WTC11 (cell line): ENCODE measurements around the gene GRIA4. TPM values are rescaled to one million over a fixed set of nuclear protein-coding genes. Genes with fewer than 3 reads are reported as not detected.

Source experiments
- ATAC-seq: fragments of 200-7000 bp; cut with Tn5 transposase; 2 replicates; pipeline ENCODE4 v1.10.0; 2021; ENCODE audit warnings: mild to moderate bottlenecking, moderate library complexity
- CTCF ChIA-PET: fragments of 300-600 bp; sonication (Branson Sonifier 250); formaldehyde crosslinking; loops from one replicate; lab custom pipeline; 2021; ENCODE audit warnings: antibody characterized with exemption; lab: Charles Lee
- POLR2A ChIA-PET: fragments of 350-600 bp; sonication (Branson Sonifier 250); formaldehyde crosslinking; loops from one replicate; lab custom pipeline; 2021; ENCODE audit warnings: antibody characterized with exemption; lab: Charles Lee
- DNase-seq: peaks from one replicate; pipeline ENCODE4 v3.0.0; 2021; ENCODE audit warnings: low spot score
- H3K27ac Mint-ChIP-seq: 2 replicates; pipeline ENCODE4 v1.8.0; 2021; ENCODE audit warnings: mixed read lengths
- H3K27me3 Mint-ChIP-seq: 2 replicates; pipeline ENCODE4 v1.8.0; 2021; ENCODE audit warnings: low read depth, mild to moderate bottlenecking, moderate library complexity, mixed read lengths
- H3K36me3 Mint-ChIP-seq: 2 replicates; pipeline ENCODE4 v1.8.0; 2021; ENCODE audit warnings: mixed read lengths
- H3K4me1 Mint-ChIP-seq: 2 replicates; pipeline ENCODE4 v1.8.0; 2022; ENCODE audit warnings: mixed read lengths
- H3K4me3 Mint-ChIP-seq: 2 replicates; pipeline ENCODE4 v1.8.0; 2021; ENCODE audit warnings: mild to moderate bottlenecking, moderate library complexity, mixed read lengths
- H3K9me3 Mint-ChIP-seq: 2 replicates; pipeline ENCODE4 v1.8.0; 2021; ENCODE audit warnings: mixed read lengths
- CREM ChIP-seq: sonication (generic); formaldehyde crosslinking; IDR thresholded peaks from 2 replicates; pipeline ENCODE4 v1.8.1; 2022; ENCODE audit warnings: mild to moderate bottlenecking, missing genetic modification reagents, moderate library complexity
- E2F1 ChIP-seq: sonication (generic); formaldehyde crosslinking; IDR thresholded peaks from 2 replicates; pipeline ENCODE4 v1.8.0; 2022; ENCODE audit warnings: mild to moderate bottlenecking, missing genetic modification reagents
- ERG ChIP-seq: fragments of 250-450 bp; sonication (Bioruptor Pico); IDR thresholded peaks from 2 replicates; pipeline ENCODE4 v1.8.0; 2021; ENCODE audit warnings: mild to moderate bottlenecking
- FOXP1 ChIP-seq: sonication (generic); formaldehyde crosslinking; IDR thresholded peaks from 2 replicates; pipeline ENCODE4 v1.8.0; 2022; ENCODE audit warnings: missing genetic modification reagents, mild to moderate bottlenecking, moderate library complexity, borderline replicate concordance
- GABPB1 ChIP-seq: sonication (generic); formaldehyde crosslinking; IDR thresholded peaks from 2 replicates; pipeline ENCODE4 v1.8.1; 2023; ENCODE audit warnings: mild to moderate bottlenecking, missing genetic modification reagents
- GRHL2 ChIP-seq: fragments of 250-450 bp; sonication (Bioruptor Pico); IDR thresholded peaks from 2 replicates; pipeline ENCODE4 v1.8.0; 2022; ENCODE audit warnings: mild to moderate bottlenecking, moderate library complexity; ENCODE audit not compliant: insufficient replicate concordance, severe bottlenecking
- GTF2I ChIP-seq: fragments of 250-450 bp; sonication (Bioruptor Pico); conservative IDR thresholded peaks from 2 replicates; pipeline ENCODE4 v1.4.0; 2021; ENCODE audit warnings: mild to moderate bottlenecking
- JUN ChIP-seq: sonication (generic); formaldehyde crosslinking; IDR thresholded peaks from 2 replicates; pipeline ENCODE4 v1.8.0; 2023; ENCODE audit warnings: mild to moderate bottlenecking, missing genetic modification reagents
- NFATC4 ChIP-seq: fragments of 250-450 bp; sonication (Bioruptor Pico); IDR thresholded peaks from 2 replicates; pipeline ENCODE4 v1.9.0; 2021; ENCODE audit warnings: mild to moderate bottlenecking
- NR2C2 ChIP-seq: sonication (generic); formaldehyde crosslinking; IDR thresholded peaks from 2 replicates; pipeline ENCODE4 v1.8.0; 2022; ENCODE audit warnings: mild to moderate bottlenecking, missing genetic modification reagents
- SP1 ChIP-seq: sonication (generic); formaldehyde crosslinking; conservative IDR thresholded peaks from 2 replicates; pipeline ENCODE4 v1.8.1; 2022; ENCODE audit warnings: missing genetic modification reagents
- TCF7 ChIP-seq: sonication (generic); formaldehyde crosslinking; IDR thresholded peaks from 2 replicates; pipeline ENCODE4 v1.8.0; 2022; ENCODE audit warnings: mild to moderate bottlenecking, low read depth, missing genetic modification reagents, moderate library complexity
- TP53 ChIP-seq: sonication (generic); formaldehyde crosslinking; IDR thresholded peaks from 2 replicates; pipeline ENCODE4 v1.8.1; 2023; ENCODE audit warnings: mild to moderate bottlenecking, missing genetic modification reagents
- ZBTB21 ChIP-seq: sonication (generic); formaldehyde crosslinking; IDR thresholded peaks from 2 replicates; pipeline ENCODE4 v1.8.1; 2023; ENCODE audit warnings: mild to moderate bottlenecking, missing genetic modification reagents, borderline replicate concordance
- ZNF121 ChIP-seq: sonication (generic); formaldehyde crosslinking; IDR thresholded peaks from 2 replicates; pipeline ENCODE4 v1.8.0; 2023; ENCODE audit warnings: missing genetic modification reagents
- ZNF232 ChIP-seq: sonication (generic); formaldehyde crosslinking; IDR thresholded peaks from 2 replicates; pipeline ENCODE4 v1.8.0; 2022; ENCODE audit warnings: mild to moderate bottlenecking, missing genetic modification reagents
- ZNF263 ChIP-seq: sonication (generic); formaldehyde crosslinking; IDR thresholded peaks from 2 replicates; pipeline ENCODE4 v1.8.1; 2022; ENCODE audit warnings: low read depth, mild to moderate bottlenecking, moderate library complexity, missing genetic modification reagents
- ZNF416 ChIP-seq: fragments of 250-450 bp; sonication (Bioruptor Pico); IDR thresholded peaks from 2 replicates; pipeline ENCODE4 v1.9.0; 2021; ENCODE audit warnings: mild to moderate bottlenecking, inconsistent platforms
- ZSCAN18 ChIP-seq: fragments of 250-450 bp; sonication (Bioruptor Pico); IDR thresholded peaks from 2 replicates; pipeline ENCODE4 v2.1.2; 2022; ENCODE audit warnings: mild to moderate bottlenecking, moderate library complexity
- total RNA-seq: library from RNA; stranded (reverse); gene quantifications from 3 replicates; pipeline ENCODE4 v1.2.3, GENCODE V29; 2021
- TF ChIP-seq, protein P1 (sequence below): sonication (generic); formaldehyde crosslinking; IDR thresholded peaks from 2 replicates; pipeline ENCODE4 v1.8.1; 2022; ENCODE audit warnings: mild to moderate bottlenecking, missing genetic modification reagents, moderate library complexity, borderline replicate concordance
- TF ChIP-seq, protein P2 (sequence below): sonication (generic); formaldehyde crosslinking; IDR thresholded peaks from 2 replicates; pipeline ENCODE4 v1.8.1; 2022; ENCODE audit warnings: missing genetic modification reagents, borderline replicate concordance
- TF ChIP-seq, protein P3 (sequence below): sonication (generic); formaldehyde crosslinking; IDR thresholded peaks from 2 replicates; pipeline ENCODE4 v1.8.1; 2023; ENCODE audit warnings: mild to moderate bottlenecking, missing genetic modification reagents

The GRIA4 gene
- total RNA-seq, 1 experiment from 2014 or later, result 11.4 TPM

DNA sequence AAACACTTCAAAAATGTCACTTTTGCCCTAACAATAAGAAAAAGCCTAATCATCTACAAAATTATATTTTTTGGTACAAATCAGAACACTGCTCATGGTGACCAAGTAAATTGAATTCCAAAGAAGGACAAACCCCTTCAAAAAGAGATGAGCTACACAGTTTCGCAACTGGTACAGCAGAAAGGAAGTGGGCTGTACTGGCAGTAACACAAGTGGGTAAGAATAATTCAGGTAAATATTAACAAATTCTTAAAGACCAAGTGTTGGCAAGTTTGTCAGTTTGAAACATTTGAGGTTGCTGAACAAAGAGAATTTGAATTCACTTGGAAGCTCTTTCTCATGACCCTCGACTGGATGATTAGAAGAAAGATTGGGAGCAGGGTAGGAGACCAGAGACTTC lies 376.7 kb downstream of the GRIA4 start:
- H3K4me3 Mint-ChIP-seq, result no peak overlapping the region
- H3K4me1 Mint-ChIP-seq, result peaks cover 10% of the 10 kb centered on the region
- no peaks in the 10 kb centered on the region for H3K36me3 Mint-ChIP-seq
- POLR2A ChIA-PET, result no interaction called here
- TF ChIP-seq, protein P1, sequence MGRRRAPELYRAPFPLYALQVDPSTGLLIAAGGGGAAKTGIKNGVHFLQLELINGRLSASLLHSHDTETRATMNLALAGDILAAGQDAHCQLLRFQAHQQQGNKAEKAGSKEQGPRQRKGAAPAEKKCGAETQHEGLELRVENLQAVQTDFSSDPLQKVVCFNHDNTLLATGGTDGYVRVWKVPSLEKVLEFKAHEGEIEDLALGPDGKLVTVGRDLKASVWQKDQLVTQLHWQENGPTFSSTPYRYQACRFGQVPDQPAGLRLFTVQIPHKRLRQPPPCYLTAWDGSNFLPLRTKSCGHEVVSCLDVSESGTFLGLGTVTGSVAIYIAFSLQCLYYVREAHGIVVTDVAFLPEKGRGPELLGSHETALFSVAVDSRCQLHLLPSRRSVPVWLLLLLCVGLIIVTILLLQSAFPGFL (CRISPR knock-in tag), result no peak
- no peak for TF ChIP-seq TP53 (CRISPR knock-in tag)
- no peak for TF ChIP-seq ZNF121
- TF ChIP-seq ZNF232, result no peak
- TF ChIP-seq ERG (CRISPR knock-in tag), result no peak
- no peak for TF ChIP-seq NR2C2 (CRISPR knock-in tag)
- TF ChIP-seq, protein P2, sequence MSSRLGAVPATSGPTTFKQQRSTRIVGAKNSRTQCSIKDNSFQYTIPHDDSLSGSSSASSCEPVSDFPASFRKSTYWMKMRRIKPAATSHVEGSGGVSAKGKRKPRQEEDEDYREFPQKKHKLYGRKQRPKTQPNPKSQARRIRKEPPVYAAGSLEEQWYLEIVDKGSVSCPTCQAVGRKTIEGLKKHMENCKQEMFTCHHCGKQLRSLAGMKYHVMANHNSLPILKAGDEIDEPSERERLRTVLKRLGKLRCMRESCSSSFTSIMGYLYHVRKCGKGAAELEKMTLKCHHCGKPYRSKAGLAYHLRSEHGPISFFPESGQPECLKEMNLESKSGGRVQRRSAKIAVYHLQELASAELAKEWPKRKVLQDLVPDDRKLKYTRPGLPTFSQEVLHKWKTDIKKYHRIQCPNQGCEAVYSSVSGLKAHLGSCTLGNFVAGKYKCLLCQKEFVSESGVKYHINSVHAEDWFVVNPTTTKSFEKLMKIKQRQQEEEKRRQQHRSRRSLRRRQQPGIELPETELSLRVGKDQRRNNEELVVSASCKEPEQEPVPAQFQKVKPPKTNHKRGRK (CRISPR knock-in tag), result no peak
- TF ChIP-seq ZBTB21, result no peak
- no peak for TF ChIP-seq GRHL2 (CRISPR knock-in tag)
- H3K27ac Mint-ChIP-seq, result no peak overlapping the region
- CTCF ChIA-PET, result no interaction called here
- 0 out of 2 replicates have a peak, but pooled peaks cover 3% of the 10 kb centered on the region for H3K9me3 Mint-ChIP-seq
- DNase-seq, result no peak
- no peaks in the 10 kb centered on the region for H3K27me3 Mint-ChIP-seq
- no peak for ATAC-seq

DNA sequence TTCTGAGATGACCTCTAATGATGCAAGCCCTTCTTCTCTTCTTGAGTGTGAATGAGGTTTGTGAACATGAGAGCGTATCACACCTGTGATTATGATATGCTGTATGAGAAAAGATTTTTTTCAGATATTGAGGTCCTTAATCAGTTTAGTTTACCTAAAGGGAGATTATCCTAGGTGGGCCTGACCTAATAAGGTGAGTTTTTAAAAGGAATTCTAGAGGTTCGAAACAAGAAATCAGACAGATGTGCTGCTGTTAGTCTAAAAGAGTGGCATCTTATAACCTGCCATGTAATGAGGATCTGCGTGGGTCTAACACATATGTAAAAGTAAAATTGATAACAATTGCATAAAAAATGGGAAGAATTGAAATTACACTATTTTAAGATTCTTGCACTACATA lies 378.3 kb downstream of the GRIA4 start:
- ATAC-seq (no peak), DNase-seq (no peak)
- ChIA-PET POLR2A (no interaction called here), CTCF (no interaction called here)
- no peaks in the 10 kb centered on the region for H3K27me3 Mint-ChIP-seq
- H3K27ac Mint-ChIP-seq, result no peak overlapping the region
- H3K4me3 Mint-ChIP-seq, result no peak overlapping the region
- peaks cover 3% of the 10 kb centered on the region; the same call in 1 of the 2 replicates for H3K36me3 Mint-ChIP-seq
- H3K4me1 Mint-ChIP-seq, result peaks cover 19% of the 10 kb centered on the region
- TF ChIP-seq NFATC4 (CRISPR knock-in tag), result no peak
- TF ChIP-seq TCF7 (CRISPR knock-in tag), result no peak
- peaks cover 4% of the 10 kb centered on the region; the same call in 1 of the 2 replicates for H3K9me3 Mint-ChIP-seq

DNA sequence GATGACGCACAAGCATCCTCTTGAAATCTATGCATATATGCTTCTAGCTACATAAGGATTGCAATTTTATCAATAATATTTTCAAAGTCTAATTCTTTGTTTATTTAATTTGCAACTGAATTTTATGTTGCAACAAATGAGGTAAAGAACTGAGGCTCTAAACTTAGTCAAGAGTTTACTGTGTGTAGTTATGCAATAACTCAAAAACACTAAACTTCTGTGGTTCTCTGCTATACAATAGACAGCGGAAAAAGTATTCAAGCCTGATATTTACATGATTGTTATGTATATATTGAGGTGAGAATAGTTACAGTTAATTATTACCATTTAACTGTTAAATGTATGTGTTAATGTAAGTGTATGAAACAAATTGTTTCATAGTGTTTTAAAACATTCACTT lies 379.3 kb downstream of the GRIA4 start:
- no peak overlapping the region for H3K27ac Mint-ChIP-seq
- ChIA-PET CTCF (no interaction called here), POLR2A (no interaction called here)
- ATAC-seq, result no peak
- H3K9me3 Mint-ChIP-seq, result peaks cover 9% of the 10 kb centered on the region
- H3K27me3 Mint-ChIP-seq, result no peaks in the 10 kb centered on the region
- DNase-seq, result no peak
- TF ChIP-seq ZSCAN18 (no peak), GTF2I (no peak), SP1 (CRISPR knock-in tag) (no peak), FOXP1 (CRISPR knock-in tag) (no peak), ZNF263 (CRISPR knock-in tag) (no peak), ZNF416 (CRISPR knock-in tag) (no peak), E2F1 (CRISPR knock-in tag) (no peak), GABPB1 (CRISPR knock-in tag) (no peak), CREM (CRISPR knock-in tag) (no peak), JUN (CRISPR knock-in tag) (no peak)
- TF ChIP-seq, protein P3, sequence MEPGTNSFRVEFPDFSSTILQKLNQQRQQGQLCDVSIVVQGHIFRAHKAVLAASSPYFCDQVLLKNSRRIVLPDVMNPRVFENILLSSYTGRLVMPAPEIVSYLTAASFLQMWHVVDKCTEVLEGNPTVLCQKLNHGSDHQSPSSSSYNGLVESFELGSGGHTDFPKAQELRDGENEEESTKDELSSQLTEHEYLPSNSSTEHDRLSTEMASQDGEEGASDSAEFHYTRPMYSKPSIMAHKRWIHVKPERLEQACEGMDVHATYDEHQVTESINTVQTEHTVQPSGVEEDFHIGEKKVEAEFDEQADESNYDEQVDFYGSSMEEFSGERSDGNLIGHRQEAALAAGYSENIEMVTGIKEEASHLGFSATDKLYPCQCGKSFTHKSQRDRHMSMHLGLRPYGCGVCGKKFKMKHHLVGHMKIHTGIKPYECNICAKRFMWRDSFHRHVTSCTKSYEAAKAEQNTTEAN, result no peak
- H3K4me1 Mint-ChIP-seq, result peaks cover 19% of the 10 kb centered on the region
- H3K36me3 Mint-ChIP-seq, result peaks cover 10% of the 10 kb centered on the region
- H3K4me3 Mint-ChIP-seq, result no peak overlapping the region
